Neural crest cell (in vitro differentiated cells): Measurements from ENCODE around the gene COMT. TPM values are rescaled to one million over a fixed set of nuclear protein-coding genes. Genes with fewer than 3 reads are reported as not detected.

Source experiments
- DNase-seq: peaks from one replicate; pipeline ENCODE4 v3.0.0; 2021; ENCODE audit warnings: low read depth, mixed read lengths, low spot score
- H3K27ac Mint-ChIP-seq: one replicate; pipeline ENCODE4 v1.8.0; 2021; ENCODE audit warnings: mild to moderate bottlenecking, mixed read lengths; ENCODE audit not compliant: unreplicated experiment
- H3K27me3 Mint-ChIP-seq: 2 replicates; pipeline ENCODE4 v1.8.0; 2021; ENCODE audit warnings: low read depth, mild to moderate bottlenecking, mixed read lengths
- H3K36me3 Mint-ChIP-seq: 2 replicates; pipeline ENCODE4 v1.8.0; 2021; ENCODE audit warnings: low read depth, mild to moderate bottlenecking, mixed read lengths
- H3K4me1 Mint-ChIP-seq: 2 replicates; pipeline ENCODE4 v1.8.0; 2021; ENCODE audit warnings: mixed read lengths
- H3K4me3 Mint-ChIP-seq: one replicate; pipeline ENCODE4 v1.8.0; 2021; ENCODE audit warnings: mild to moderate bottlenecking, mixed read lengths
- H3K9me3 Mint-ChIP-seq: 2 replicates; pipeline ENCODE4 v1.8.0; 2021; ENCODE audit warnings: mixed read lengths
- total RNA-seq: library from RNA; stranded (reverse); gene quantifications from 2 replicates; pipeline ENCODE4 v1.2.1, GENCODE V29; 2021
- TF ChIP-seq, protein P1 (sequence below): fragments of 200-600 bp; sonication (generic); conservative IDR thresholded peaks from 2 replicates; pipeline ENCODE4 v1.5.0; 2021; ENCODE audit warnings: antibody characterized with exemption, mild to moderate bottlenecking

The COMT gene
- total RNA-seq, 1 donor from 2014 or later: 86.4 TPM

DNA sequence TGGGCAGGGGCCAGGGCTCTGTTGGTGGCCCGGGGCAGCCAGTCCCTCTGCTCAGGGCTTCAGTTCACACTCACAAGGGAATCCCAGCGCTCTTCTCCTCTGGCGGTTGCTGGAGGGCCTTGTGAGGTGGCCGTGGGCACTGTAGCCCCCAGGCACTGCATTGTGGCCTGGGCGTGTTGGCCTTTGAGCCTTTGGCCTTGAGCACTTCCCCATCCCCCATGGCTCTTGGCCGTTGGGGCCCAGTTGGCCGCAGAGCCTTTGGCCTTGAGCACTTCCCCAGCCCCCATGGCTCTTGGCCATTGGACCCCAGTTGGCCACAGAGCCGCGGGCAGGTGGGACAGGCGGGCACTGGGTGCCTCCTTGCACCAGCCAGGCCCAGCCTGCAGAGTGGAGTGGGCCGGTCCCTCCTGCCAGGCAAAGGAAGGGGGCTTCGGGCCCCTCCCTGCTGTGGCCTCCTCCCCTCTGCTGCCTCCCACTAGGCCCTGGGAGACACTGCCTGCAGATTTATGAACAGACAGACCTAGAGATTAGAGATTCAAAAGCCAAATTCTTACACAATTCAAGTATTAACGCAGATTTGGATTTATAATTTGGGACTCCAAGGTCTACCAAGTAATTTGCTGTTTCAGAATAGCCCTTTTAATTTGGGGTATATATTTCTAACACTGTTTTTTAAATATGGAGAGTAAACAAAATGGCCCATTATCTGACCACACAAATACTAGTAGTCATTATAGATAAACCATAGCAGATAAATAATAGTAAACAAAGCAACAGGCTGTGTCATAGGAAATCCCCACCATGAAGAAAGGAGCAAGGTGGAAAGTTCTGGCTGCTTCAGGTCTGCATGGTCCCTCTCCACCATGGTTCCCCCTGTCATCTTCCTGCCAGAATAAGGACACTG lies 18.3 kb downstream of the COMT start:
- no peaks in the 10 kb centered on the region for H3K27me3 Mint-ChIP-seq
- H3K4me3 Mint-ChIP-seq: peak overlapping the region; percentile 38
- no peak overlapping the region for H3K27ac Mint-ChIP-seq
- no peak for DNase-seq
- no peaks in the 10 kb centered on the region for H3K9me3 Mint-ChIP-seq
- peaks cover under 1% of the 10 kb centered on the region for H3K36me3 Mint-ChIP-seq
- TF ChIP-seq, protein P1, sequence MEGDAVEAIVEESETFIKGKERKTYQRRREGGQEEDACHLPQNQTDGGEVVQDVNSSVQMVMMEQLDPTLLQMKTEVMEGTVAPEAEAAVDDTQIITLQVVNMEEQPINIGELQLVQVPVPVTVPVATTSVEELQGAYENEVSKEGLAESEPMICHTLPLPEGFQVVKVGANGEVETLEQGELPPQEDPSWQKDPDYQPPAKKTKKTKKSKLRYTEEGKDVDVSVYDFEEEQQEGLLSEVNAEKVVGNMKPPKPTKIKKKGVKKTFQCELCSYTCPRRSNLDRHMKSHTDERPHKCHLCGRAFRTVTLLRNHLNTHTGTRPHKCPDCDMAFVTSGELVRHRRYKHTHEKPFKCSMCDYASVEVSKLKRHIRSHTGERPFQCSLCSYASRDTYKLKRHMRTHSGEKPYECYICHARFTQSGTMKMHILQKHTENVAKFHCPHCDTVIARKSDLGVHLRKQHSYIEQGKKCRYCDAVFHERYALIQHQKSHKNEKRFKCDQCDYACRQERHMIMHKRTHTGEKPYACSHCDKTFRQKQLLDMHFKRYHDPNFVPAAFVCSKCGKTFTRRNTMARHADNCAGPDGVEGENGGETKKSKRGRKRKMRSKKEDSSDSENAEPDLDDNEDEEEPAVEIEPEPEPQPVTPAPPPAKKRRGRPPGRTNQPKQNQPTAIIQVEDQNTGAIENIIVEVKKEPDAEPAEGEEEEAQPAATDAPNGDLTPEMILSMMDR: no peak
- H3K4me1 Mint-ChIP-seq: peaks cover 28% of the 10 kb centered on the region

DNA sequence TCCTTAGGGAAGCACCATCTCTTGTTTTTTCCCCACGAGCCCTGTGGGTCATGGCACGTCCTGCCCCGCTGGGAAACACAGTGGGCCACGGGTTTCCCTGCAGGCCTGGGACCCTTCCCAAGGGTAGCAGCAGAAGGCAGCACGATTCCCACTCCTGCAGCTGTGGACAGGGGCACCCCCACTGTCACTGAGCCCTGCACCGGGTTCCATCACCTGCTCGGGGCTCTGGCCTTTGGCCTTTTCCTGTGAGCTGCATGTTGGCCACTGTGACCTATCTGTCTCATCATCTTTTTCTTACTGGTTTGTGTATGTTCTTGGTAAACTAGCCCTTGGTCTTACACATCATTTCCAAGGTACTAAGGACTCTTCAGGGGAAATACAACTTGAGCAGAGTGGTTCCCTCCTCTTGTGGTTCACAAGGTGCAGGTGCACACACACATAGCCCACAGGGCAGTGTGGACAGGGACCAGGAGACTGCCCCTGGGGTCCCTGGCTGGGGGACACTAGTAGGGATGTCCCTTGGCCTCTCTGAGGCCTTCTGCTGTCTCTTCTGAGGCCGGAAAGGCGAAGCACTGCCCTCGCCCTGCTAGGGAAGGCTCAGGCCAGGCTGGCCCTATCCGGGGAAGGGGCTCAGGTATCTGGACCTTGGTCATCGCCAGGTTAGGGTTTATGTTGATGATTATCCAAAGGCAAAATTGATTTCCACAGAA lies 19.1 kb downstream of the COMT start:
- Mint-ChIP-seq H3K27me3 (no peaks in the 10 kb centered on the region), H3K4me3 (peak overlapping the region; percentile 38), H3K9me3 (no peaks in the 10 kb centered on the region), H3K36me3 (peaks cover 2% of the 10 kb centered on the region), H3K4me1 (peaks cover 31% of the 10 kb centered on the region), H3K27ac (no peak overlapping the region)
- no peak for DNase-seq
- TF ChIP-seq, protein P1: no peak

DNA sequence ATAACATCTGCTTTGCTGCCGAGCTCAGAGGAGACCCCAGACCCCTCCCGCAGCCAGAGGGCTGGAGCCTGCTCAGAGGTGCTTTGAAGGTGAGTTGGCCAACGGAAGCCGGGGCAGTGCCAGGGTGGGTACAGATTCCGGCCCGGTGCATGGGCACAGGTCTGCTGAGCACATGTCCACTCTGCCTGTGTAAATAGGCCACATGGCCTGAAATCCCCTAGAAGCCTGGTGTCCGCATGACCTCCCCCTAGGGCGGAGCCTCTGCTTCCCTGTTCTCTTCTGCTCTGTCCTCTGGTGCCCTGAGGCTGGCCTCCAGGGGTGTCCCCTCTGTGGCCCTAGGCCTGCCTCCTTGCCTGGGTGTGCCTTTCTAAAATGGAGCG lies 19.6 kb downstream of the COMT start:
- H3K9me3 Mint-ChIP-seq: no peaks in the 10 kb centered on the region
- peaks cover 36% of the 10 kb centered on the region for H3K4me1 Mint-ChIP-seq
- DNase-seq: no peak
- no peaks in the 10 kb centered on the region for H3K27me3 Mint-ChIP-seq
- peaks cover 2% of the 10 kb centered on the region for H3K36me3 Mint-ChIP-seq
- TF ChIP-seq, protein P1: no peak
- H3K4me3 Mint-ChIP-seq: no peak overlapping the region
- no peak overlapping the region for H3K27ac Mint-ChIP-seq

DNA sequence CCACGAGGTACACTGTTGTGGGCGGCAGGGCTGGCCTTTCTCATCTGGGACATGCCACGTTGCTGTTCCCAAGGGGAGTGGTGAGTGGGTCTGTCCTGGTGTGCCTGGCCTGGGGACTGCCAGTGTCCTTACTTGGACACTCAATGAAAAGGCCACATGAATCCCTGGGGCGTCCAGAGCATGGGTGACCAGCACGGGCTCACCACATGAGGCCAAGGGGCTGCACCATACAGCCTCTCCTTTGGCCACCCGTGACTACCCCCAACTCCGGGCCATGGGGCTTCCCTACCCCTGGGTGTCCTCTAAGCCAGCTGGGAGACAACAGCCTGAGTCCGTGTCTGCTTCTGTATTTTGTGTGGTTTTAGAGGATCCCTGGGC lies 20.3 kb downstream of the COMT start:
- Mint-ChIP-seq H3K4me3 (no peak overlapping the region), H3K36me3 (peaks cover 2% of the 10 kb centered on the region), H3K27me3 (no peaks in the 10 kb centered on the region), H3K9me3 (no peaks in the 10 kb centered on the region), H3K27ac (no peak overlapping the region), H3K4me1 (peaks cover 41% of the 10 kb centered on the region)
- TF ChIP-seq, protein P1: no peak
- DNase-seq: no peak

DNA sequence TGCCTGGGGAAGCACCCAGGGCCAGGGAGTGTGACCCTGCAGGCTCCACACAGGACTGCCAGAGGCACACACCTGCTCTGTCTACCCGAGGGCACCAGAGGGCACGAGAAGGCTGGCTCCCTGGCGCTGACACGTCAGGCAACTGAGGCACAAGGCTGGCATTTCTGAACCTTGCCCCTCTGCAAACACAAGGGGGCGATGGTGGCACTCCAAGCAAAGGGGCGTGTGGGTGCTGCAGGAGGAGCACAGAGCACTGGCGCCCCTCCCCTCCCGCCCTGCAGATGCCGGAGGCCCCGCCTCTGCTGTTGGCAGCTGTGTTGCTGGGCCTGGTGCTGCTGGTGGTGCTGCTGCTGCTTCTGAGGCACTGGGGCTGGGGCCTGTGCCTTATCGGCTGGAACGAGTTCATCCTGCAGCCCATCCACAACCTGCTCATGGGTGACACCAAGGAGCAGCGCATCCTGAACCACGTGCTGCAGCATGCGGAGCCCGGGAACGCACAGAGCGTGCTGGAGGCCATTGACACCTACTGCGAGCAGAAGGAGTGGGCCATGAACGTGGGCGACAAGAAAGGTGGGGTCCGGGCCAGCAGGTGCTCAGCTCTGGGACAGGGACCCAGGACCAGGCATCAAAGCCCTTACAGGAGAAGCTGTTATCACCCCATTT lies 20.8 kb downstream of the COMT start:
- Mint-ChIP-seq H3K9me3 (no peaks in the 10 kb centered on the region), H3K4me1 (peaks cover 46% of the 10 kb centered on the region), H3K36me3 (peaks cover 4% of the 10 kb centered on the region), H3K4me3 (no peak overlapping the region), H3K27ac (peak overlapping the region; percentile 87), H3K27me3 (no peaks in the 10 kb centered on the region)
- TF ChIP-seq, protein P1: peak; percentile 78
- peak; percentile 69 for DNase-seq
